IPS-18c (cell line): ENCODE data around the gene LRMDA.

Source experiments
- H3K4me3 ChIP-seq: 2 replicates; pipeline ENCODE4 v1.7.0; 2013; ENCODE audit warnings: low read depth, mild to moderate bottlenecking, low read length, moderate library complexity; ENCODE audit not compliant: insufficient read depth
- H3K9me3 ChIP-seq: one replicate; pipeline ENCODE4 v1.6.1; 2013; ENCODE audit warnings: mild to moderate bottlenecking, low read length, moderate library complexity; ENCODE audit not compliant: control insufficient read depth, insufficient read depth

Gene LRMDA

GRCh38 chr10:76541852-76542251 is 1110.4 kb downstream of the LRMDA start:
- Histone ChIP-seq H3K9me3 (no peaks in the 10 kb centered on the region), H3K4me3 (no peak overlapping the region)

GRCh38 chr10:76542307-76542930 is 1111.0 kb downstream of the LRMDA start:
- H3K9me3 ChIP-seq, result no peaks in the 10 kb centered on the region
- H3K4me3 ChIP-seq, result no peak overlapping the region

GRCh38 chr10:76543655-76544054 is 1112.2 kb downstream of the LRMDA start:
- Histone ChIP-seq H3K4me3 (no peak overlapping the region), H3K9me3 (no peaks in the 10 kb centered on the region)

GRCh38 chr10:76544789-76545188 is 1113.4 kb downstream of the LRMDA start:
- Histone ChIP-seq H3K4me3 (no peak overlapping the region), H3K9me3 (no peaks in the 10 kb centered on the region)

- H3K4me3 ChIP-seq, result no peak overlapping the region
- no peaks in the 10 kb centered on the region for H3K9me3 ChIP-seq
Observed at GRCh38 chr10:76546411-76546810, 1115.0 kb downstream of the LRMDA start.

- Histone ChIP-seq H3K9me3 (no peaks in the 10 kb centered on the region), H3K4me3 (no peak overlapping the region)
Observed at GRCh38 chr10:76547352-76547972, 1116.0 kb downstream of the LRMDA start.

GRCh38 chr10:76548716-76549115 is 1117.3 kb downstream of the LRMDA start:
- H3K4me3 ChIP-seq, result no peak overlapping the region
- no peaks in the 10 kb centered on the region for H3K9me3 ChIP-seq

GRCh38 chr10:76549171-76549570 is 1117.7 kb downstream of the LRMDA start:
- Histone ChIP-seq H3K4me3 (no peak overlapping the region), H3K9me3 (no peaks in the 10 kb centered on the region)

GRCh38 chr10:76550806-76551205 is 1119.4 kb downstream of the LRMDA start:
- H3K4me3 ChIP-seq, result no peak overlapping the region
- H3K9me3 ChIP-seq, result no peaks in the 10 kb centered on the region

GRCh38 chr10:76552091-76552873 is 1120.9 kb downstream of the LRMDA start:
- no peaks in the 10 kb centered on the region for H3K9me3 ChIP-seq
- no peak overlapping the region for H3K4me3 ChIP-seq

- Histone ChIP-seq H3K4me3 (no peak overlapping the region), H3K9me3 (no peaks in the 10 kb centered on the region)
Observed at GRCh38 chr10:76553263-76554032, 1122.0 kb downstream of the LRMDA start.

- Histone ChIP-seq H3K9me3 (no peaks in the 10 kb centered on the region), H3K4me3 (no peak overlapping the region)
Observed at GRCh38 chr10:76554033-76554408, 1122.6 kb downstream of the LRMDA start.

GRCh38 chr10:76554478-76554877 is 1123.1 kb downstream of the LRMDA start:
- H3K9me3 ChIP-seq, result no peaks in the 10 kb centered on the region
- no peak overlapping the region for H3K4me3 ChIP-seq

GRCh38 chr10:76555067-76555670 is 1123.7 kb downstream of the LRMDA start:
- Histone ChIP-seq H3K4me3 (no peak overlapping the region), H3K9me3 (no peaks in the 10 kb centered on the region)

- Histone ChIP-seq H3K4me3 (no peak overlapping the region), H3K9me3 (no peaks in the 10 kb centered on the region)
Observed at GRCh38 chr10:76557366-76557765, 1125.9 kb downstream of the LRMDA start.

- Histone ChIP-seq H3K9me3 (no peaks in the 10 kb centered on the region), H3K4me3 (no peak overlapping the region)
Observed at GRCh38 chr10:76558586-76558985, 1127.2 kb downstream of the LRMDA start.
